NK-92 treated with Interleukin-12 subunit alpha and Interleukin-12 subunit beta, amount 100 ng/mL, for 24 hours (cell line): ENCODE results near the gene COQ4.
A peak's percentile ranks its signal among the peaks of the same experiment; 100 is the strongest.
"Not testable (repeated sequence)": the region's sequence is repeated elsewhere in the genome, so short reads cannot be mapped to it uniquely, and the experiment has no call there.

Experiments used
- DNase-seq: peaks from one replicate; lab custom pipeline; 2025; lab: John Stamatoyannopoulos, UW

COQ4 gene

GRCh38 chr9:128298535-128299482 is 23.8 kb upstream of the COQ4 start:
- DNase-seq: no peak

GRCh38 chr9:128304136-128304970 is 18.3 kb upstream of the COQ4 start:
- no peak for DNase-seq

- no peak for DNase-seq
Measured at GRCh38 chr9:128304971-128305288, 17.7 kb upstream of the COQ4 start.

- DNase-seq: no peak
Measured at GRCh38 chr9:128309551-128309950, 13.1 kb upstream of the COQ4 start.

DNA sequence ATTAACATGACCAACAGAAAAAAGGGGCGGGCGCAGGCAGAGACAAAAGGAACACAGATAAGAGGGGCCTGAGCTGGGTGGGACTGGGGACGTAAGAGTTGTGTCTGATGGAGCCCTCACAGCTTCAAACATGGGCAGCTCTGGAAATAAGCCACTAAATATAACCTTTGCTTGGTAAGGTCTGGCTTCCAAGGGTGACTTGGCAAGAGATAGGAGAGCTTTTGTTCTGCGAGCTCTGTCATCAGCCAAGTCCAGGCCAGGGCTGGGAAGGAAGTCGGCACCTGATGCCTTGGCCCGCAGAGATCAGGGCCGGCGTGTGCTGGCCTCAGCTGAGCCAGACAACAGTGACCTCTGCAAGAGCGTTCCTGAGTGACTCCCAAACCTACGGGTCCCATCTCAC is 12.2 kb upstream of the COQ4 start:
- DNase-seq: no peak

DNA sequence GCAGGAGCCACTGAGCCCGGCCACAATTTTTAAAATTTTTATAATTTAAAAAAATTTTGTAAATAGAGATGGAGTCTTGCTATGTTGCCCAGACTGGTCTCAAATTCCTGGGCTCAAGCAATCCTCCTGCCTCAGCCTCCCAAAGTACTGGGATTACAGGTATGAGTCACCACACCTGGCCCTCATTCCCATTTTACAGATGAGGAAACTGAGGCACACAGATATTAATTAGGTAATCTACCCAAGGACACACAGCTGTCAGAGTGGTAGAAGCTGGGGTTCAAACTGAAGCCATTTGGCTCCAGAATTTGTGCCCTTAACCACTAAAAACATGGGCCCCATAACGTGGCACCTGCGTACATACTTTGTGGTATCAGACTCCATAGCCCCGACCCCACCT is 7.9 kb upstream of the COQ4 start:
- DNase-seq: no peak

- no peak for DNase-seq
Measured at GRCh38 chr9:128316421-128316820, 6.2 kb upstream of the COQ4 start.

- no peak for DNase-seq
Measured at GRCh38 chr9:128317629-128318028, 5.0 kb upstream of the COQ4 start.

GRCh38 chr9:128321343-128321742 is 1.3 kb upstream of the COQ4 start:
- DNase-seq: no peak

GRCh38 chr9:128321879-128322403 is 698 bp upstream of the COQ4 start:
- DNase-seq: no peak

DNA sequence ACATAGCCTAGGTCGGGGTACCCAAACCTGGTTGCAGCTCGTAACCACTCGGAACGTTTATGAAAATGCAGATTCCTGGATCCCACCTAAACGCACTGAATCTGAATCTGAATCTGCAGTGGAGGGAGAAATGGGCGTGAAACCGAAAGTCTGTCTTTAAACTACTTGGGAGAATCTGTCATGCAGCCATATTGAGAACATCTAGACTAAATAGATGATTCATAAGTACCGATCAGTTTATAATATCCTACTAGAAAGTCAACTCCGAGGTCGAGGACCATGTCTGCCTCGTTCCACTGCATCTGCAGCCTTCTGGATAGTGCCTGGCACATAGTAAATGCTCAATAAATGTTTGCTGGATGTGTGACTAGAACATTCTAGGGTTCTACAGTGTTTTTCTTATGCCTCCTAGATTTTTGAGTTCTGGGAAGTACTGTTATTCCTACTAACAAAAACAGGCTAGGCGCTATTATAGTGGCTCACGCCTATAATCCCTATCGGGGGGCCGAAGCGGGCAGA is 632 bp downstream of the COQ4 start:
- DNase-seq: no peak

- no peak for DNase-seq
Measured at GRCh38 chr9:128323791-128324190, 1.2 kb downstream of the COQ4 start.

GRCh38 chr9:128324401-128324800 is 1.8 kb downstream of the COQ4 start:
- no peak for DNase-seq

GRCh38 chr9:128325629-128326028 is 3.0 kb downstream of the COQ4 start:
- no peak for DNase-seq

GRCh38 chr9:128333451-128333869 is 10.8 kb downstream of the COQ4 start:
- DNase-seq: no peak

DNA sequence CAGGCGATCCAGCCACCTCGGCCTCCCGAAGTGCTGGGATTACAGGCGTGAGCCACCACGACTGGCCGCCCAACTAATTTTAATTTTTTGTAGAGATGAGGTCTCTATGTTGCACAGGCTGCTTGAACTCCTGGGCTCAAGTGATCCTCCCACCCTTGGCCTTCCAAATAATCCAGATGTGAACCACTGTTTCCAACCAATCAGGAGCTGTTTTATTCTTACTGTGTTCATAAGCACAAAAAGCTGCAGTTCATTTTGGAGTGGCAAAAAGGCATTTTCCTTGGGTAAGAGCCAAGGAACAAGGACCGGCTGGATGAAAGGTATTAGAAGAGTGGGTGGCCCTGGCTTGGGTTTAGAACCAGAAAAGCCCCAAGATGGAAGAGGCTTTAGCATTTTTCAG is 12.5 kb downstream of the COQ4 start:
- DNase-seq: no peak

DNA sequence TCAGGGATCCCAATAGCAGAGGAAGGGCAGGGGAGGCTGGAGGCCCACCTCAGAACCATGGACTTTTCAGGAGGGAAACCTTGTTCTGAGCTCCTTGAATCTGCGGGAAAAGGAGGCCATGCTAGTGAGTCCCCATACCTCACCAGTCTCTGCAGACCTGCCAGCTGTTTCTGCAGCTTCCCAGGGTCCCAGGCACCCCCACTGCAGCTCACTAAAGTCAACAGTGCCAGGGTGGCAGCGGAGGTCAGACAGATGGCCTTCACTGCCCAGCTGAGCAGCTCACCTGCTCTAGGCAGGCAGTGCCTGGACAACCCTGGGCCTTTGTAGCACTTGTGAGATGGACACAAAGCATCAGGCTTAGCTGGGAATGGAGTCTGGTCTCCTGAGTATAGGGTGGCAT is 13.3 kb downstream of the COQ4 start:
- DNase-seq: no peak

DNA sequence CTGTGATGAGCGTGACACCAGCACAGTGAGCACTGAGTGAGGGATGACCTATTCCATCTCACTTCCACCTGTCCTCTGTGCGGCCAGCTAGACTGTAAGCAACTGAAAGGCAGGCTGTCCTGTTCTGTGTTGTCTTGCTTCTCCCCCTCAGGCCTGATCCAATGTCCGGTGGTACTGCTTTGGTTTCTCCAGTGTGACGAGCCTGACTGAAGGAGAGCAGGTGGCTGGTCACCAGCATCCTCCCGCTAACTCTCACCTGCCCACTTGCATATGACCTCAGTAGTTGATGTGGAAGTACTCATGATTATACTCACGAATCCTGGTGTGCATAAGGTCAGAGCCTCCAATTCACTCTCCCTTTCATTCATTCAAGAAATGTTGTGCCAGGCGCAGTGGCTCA is 15.3 kb downstream of the COQ4 start:
- DNase-seq: no peak

DNA sequence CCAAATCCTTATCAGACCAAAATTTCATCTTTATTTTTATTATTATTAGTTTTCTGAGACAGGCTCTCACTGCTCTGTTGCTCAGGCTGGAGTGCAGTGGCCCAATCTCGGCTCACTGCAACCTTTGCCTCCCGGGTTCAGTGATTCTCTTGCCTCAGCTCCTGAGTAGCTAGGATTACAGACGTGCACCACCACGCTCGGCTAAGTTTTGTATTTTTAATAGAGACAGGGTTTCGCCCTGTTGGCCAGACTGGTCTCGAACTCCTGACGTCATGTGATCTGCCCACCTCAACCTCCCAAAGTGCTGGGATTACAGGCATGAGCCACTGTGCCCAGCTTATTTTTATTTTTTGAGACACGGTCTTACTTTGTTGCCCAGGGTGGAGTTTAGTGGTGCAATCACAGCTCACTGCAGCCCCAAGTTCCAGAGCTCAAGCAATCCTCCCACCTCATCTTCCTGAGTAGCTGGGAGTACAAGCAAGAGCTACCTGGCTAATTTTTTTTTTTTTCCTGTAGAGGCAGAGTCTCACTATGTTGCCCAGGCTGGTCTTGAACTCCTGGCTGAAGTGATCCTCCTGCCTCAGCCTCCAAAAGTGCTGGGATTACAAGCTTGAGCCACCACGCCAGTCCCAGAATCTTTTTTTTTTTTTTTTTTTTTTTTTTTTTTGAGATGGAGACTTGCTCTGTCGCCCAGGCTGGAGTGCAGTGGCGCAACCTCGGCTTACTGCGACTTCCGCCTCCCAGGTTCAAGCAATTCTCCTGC is 16.4 kb downstream of the COQ4 start:
- DNase-seq: not testable (repeated sequence)

- DNase-seq: peak; percentile 60
Measured at GRCh38 chr9:128339761-128340690, 17.4 kb downstream of the COQ4 start, which contains the start of gene SLC27A4. Gene SLC27A4 (plus strand): TSS chr9:128340527. CDS start chr9:128343133, 2,606 bp downstream.
